Calu3 (cell line): ENCODE data around the gene HAS3. TPM values are rescaled to one million over a fixed set of nuclear protein-coding genes. Genes with fewer than 3 reads are reported as not detected.

Source experiments
- BruUV-seq: library from RNA; stranded (reverse); fragments of 400-500 nt; replicated peaks from 2 replicates; lab custom pipeline; 2021; lab: Mats Ljungman, UMichigan
- CTCF ChIA-PET: fragments of 300-600 bp; sonication (Branson Sonifier 250); formaldehyde crosslinking; loops from one replicate; lab custom pipeline; 2022; ENCODE audit warnings: antibody characterized with exemption; lab: Charles Lee
- DNase-seq: peaks from one replicate; pipeline ENCODE4 v3.0.0; 2022
- H3K27ac Mint-ChIP-seq: one replicate; pipeline ENCODE4 v1.8.0; 2022; ENCODE audit warnings: mixed read lengths; ENCODE audit not compliant: unreplicated experiment
- H3K27me3 Mint-ChIP-seq: one replicate; pipeline ENCODE4 v1.8.0; 2022; ENCODE audit warnings: mixed read lengths; ENCODE audit not compliant: unreplicated experiment
- H3K36me3 Mint-ChIP-seq: one replicate; pipeline ENCODE4 v1.8.0; 2022; ENCODE audit warnings: mild to moderate bottlenecking, moderate library complexity, mixed read lengths; ENCODE audit not compliant: insufficient read depth, unreplicated experiment
- H3K4me1 Mint-ChIP-seq: one replicate; pipeline ENCODE4 v1.8.0; 2022; ENCODE audit warnings: mild to moderate bottlenecking, low read depth, mixed read lengths; ENCODE audit not compliant: unreplicated experiment
- H3K4me3 Mint-ChIP-seq: one replicate; pipeline ENCODE4 v1.8.0; 2022; ENCODE audit warnings: mild to moderate bottlenecking, low read depth, moderate library complexity, mixed read lengths; ENCODE audit not compliant: unreplicated experiment
- H3K9me3 Mint-ChIP-seq: one replicate; pipeline ENCODE4 v1.8.0; 2022; ENCODE audit warnings: low read depth, mixed read lengths; ENCODE audit not compliant: unreplicated experiment
- intact Hi-C: fragments of 100-400 bp; cut with micrococcal nuclease; formaldehyde crosslinking; loops from one replicate; pipeline ENCODE4 v1.10.0; 2022; ENCODE audit not compliant: unreplicated experiment
- total RNA-seq: library from RNA; stranded (reverse); gene quantifications from 2 replicates; pipeline ENCODE4 v1.2.3, GENCODE V29; 2022
- TF ChIP-seq, protein P1 (sequence below): fragments of 200-600 bp; IDR thresholded peaks from one replicate; pipeline ENCODE4 v1.8.0; 2022; ENCODE audit warnings: antibody characterized with exemption; ENCODE audit not compliant: unreplicated experiment

HAS3 gene
- total RNA-seq, 1 experiment from 2014 or later = 33.2 TPM

DNA sequence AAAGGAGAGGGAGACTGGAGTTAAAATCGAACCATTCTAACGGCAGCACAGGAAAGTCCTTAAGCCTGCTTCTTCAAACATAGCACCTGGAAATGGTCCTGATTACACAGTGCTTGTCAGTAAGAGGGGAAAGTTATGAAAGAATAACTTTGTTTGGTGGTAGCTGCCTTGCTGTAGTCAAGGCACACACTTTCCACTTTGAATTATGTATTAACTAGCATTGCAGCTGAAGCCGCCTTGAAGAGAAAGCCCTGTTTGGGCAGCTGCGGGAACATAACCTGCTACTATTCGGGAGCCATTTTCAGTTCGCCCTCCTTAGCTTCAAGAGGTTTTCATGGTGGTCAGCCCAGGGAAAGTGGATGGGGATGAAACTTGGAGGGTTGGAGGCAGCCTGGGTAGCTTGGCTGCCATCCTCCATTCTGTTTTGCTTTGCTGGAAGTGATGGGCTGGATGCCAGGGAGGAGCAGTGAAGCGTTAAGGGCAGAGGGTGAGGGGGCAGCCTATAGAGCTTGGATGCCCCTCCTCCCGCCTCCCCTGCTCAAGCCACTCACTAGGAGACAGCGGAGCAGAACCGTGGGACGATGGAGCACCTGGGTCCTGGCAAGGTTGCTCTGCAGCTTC lies 5.3 kb upstream of the HAS3 start:
- no peaks in the 10 kb centered on the region for H3K36me3 Mint-ChIP-seq
- H3K27me3 Mint-ChIP-seq = peaks cover 8% of the 10 kb centered on the region
- no TSS peak for BruUV-seq
- H3K4me1 Mint-ChIP-seq = peaks cover 15% of the 10 kb centered on the region
- H3K4me3 Mint-ChIP-seq = no peak overlapping the region
- CTCF ChIA-PET = no interaction called here
- no peaks in the 10 kb centered on the region for H3K9me3 Mint-ChIP-seq
- TF ChIP-seq, protein P1, sequence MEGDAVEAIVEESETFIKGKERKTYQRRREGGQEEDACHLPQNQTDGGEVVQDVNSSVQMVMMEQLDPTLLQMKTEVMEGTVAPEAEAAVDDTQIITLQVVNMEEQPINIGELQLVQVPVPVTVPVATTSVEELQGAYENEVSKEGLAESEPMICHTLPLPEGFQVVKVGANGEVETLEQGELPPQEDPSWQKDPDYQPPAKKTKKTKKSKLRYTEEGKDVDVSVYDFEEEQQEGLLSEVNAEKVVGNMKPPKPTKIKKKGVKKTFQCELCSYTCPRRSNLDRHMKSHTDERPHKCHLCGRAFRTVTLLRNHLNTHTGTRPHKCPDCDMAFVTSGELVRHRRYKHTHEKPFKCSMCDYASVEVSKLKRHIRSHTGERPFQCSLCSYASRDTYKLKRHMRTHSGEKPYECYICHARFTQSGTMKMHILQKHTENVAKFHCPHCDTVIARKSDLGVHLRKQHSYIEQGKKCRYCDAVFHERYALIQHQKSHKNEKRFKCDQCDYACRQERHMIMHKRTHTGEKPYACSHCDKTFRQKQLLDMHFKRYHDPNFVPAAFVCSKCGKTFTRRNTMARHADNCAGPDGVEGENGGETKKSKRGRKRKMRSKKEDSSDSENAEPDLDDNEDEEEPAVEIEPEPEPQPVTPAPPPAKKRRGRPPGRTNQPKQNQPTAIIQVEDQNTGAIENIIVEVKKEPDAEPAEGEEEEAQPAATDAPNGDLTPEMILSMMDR = no peak
- intact Hi-C loops = loop anchor here (2.0 kb wide), 1 partner anchor 191 kb away; no protein-coding TSS in a partner anchor
- DNase-seq = no peak
- no peak overlapping the region for H3K27ac Mint-ChIP-seq

DNA sequence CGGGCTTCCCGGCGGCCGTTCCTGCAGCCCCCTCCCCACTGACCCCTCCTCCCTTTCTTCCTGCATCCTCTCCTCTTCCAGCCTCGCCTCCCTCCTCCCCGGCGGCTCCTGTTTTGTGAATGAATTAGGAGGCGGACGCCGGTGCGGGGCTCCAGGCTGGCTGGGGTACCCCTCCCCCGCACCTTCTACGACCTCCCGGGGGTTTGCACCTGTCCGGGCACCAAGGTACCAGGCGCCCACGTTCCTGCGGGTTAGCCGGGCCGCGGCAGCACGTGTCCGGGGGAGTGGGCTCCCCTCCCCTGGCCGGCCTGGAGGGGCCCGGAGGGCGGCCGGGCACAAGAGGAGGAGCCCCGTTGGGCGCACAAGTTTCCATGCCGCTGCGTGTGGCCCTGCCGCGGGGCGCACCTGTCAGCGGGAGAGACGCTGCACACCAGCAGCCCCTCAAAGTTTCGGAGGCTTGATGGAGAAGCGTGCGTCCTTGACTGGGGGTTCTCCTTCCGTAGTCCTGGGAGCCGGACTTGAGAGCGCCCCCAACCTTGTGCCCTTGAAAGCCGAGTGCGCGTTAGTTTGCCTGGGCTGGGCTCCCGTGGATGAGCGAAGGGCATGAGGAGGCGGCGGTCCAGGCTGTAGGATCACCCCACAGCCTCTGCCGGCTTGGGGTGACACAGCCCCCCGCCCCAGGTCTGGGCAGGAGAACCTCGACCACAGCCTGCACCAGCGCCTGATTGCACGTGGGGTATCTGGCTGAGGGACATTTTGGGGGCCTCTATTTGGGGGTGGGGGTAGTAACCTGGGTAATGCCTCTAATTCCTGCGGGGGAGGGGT lies 1.2 kb downstream of the HAS3 start:
- H3K9me3 Mint-ChIP-seq = no peaks in the 10 kb centered on the region
- TF ChIP-seq, protein P1 = no peak
- H3K4me3 Mint-ChIP-seq = peak overlapping the region; percentile 85
- BruUV-seq = no TSS peak
- H3K27me3 Mint-ChIP-seq = no peaks in the 10 kb centered on the region
- peak; percentile 32 for DNase-seq
- H3K4me1 Mint-ChIP-seq = peaks cover 36% of the 10 kb centered on the region
- H3K27ac Mint-ChIP-seq = peak overlapping the region; percentile 69
- intact Hi-C loops = no loop called here
- CTCF ChIA-PET = interaction anchor here (0.6 to 2.2 kb wide), 6 partner anchors 25 to 448 kb away, joined by 3 to 14 read pairs (median 6); no protein-coding TSS in a partner anchor
- H3K36me3 Mint-ChIP-seq = peaks cover 52% of the 10 kb centered on the region

DNA sequence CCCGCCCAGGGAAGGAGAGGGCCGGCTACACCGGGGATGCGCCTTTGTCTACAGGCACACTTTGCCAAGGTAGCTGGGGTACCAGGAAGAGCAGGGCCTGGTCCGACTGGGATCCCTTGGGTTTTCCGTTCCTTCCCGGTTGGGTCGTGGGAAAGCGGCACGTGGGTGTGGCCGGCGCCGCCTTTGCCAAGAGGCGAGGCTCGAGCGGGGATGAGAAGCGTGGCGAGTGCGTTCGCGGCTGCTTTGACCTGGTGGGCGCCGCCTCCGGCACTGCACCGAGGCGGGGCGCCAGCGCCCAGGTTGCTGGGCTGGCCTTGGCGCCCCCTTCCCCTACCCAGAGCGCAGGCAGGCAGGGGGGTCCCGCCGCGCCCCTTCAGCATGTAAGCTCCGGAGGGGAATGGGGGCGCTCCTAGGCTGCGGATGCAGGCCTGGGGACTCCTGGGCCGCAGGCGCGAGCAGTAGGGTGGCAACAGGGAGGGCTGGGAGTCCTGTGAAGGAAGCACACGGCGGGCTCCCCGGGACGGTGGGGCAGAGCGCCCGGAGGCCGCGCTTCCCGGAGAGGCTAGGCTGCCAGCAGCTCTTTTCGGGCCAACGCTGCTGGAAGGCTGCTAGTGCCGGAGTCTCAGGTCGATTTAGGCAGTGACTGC lies 2.0 kb downstream of the HAS3 start:
- CTCF ChIA-PET = interaction anchor here (0.6 to 1.3 kb wide), 2 partner anchors 24 to 92 kb away, joined by 3 to 7 read pairs; no protein-coding TSS in a partner anchor
- no TSS peak for BruUV-seq
- Mint-ChIP-seq H3K27me3 (no peaks in the 10 kb centered on the region), H3K36me3 (peaks cover 59% of the 10 kb centered on the region), H3K9me3 (no peaks in the 10 kb centered on the region), H3K27ac (peak overlapping the region; percentile 69), H3K4me3 (peak overlapping the region; percentile 85), H3K4me1 (peaks cover 43% of the 10 kb centered on the region)
- peak; percentile 50 for DNase-seq
- TF ChIP-seq, protein P1 = no peak
- intact Hi-C loops = no loop called here
